Smooth muscle cell of the pulmonary artery (primary cell): ENCODE measurements around the gene NR2C2. TPM values are rescaled to one million over a fixed set of nuclear protein-coding genes. Genes with fewer than 3 reads are reported as not detected.

ENCODE experiments used
- total RNA-seq: library from RNA; depleted of rRNA; stranded (reverse); fragments of >200 nt; gene quantifications from 2 replicates; pipeline ENCODE4 v1.2.3, GENCODE V29; 2014

NR2C2 gene
- 32.8 and 33.3 TPM in 2 replicates for total RNA-seq

GRCh38 chr3:14947100-14947885 is at the start of gene NR2C2:
NR2C2 (plus strand) TSS chr3:14947583; CDS start chr3:15003915, 56,332 bp downstream.

GRCh38 chr3:15064835-15065549 is 117.6 kb downstream of the NR2C2 start, which contains the start of gene MRPS25:
MRPS25 (minus strand) TSS chr3:15065315; CDS start chr3:15065194, 121 bp downstream.

Other genes starting within 250 kb of the NR2C2 start
- 0.20 and 2.0 TPM in 2 replicates for gene FGD5, start 128.6 kb upstream of the NR2C2 start, total RNA-seq
- 20.1 and 24.6 TPM in 2 replicates for gene MRPS25, start 117.7 kb downstream of the NR2C2 start, total RNA-seq
- 27.9 and 30.5 TPM in 2 replicates for gene RBSN, start 151.6 kb downstream of the NR2C2 start, total RNA-seq